H9 (cell line): Measurements from ENCODE around the gene SLC2A1. TPM values are rescaled to one million over a fixed set of nuclear protein-coding genes. Genes with fewer than 3 reads are reported as not detected.
A peak's percentile ranks its signal among the peaks of the same experiment; 100 is the strongest.

Source experiments
- DNase-seq: peaks from one replicate; pipeline ENCODE4 v3.0.0-alpha.2; 2017
- H2AFZ ChIP-seq: one replicate; pipeline ENCODE4 v1.6.1; 2013; ENCODE audit warnings: mild to moderate bottlenecking, low read length, control low read depth, moderate library complexity
- H2AK5ac ChIP-seq: 2 replicates; pipeline ENCODE4 v1.6.1; 2013; ENCODE audit warnings: low read length, control low read depth, mixed read lengths; ENCODE audit not compliant: insufficient read length
- H2BK120ac ChIP-seq: one replicate; pipeline ENCODE4 v1.6.1; 2013; ENCODE audit warnings: low read depth, mild to moderate bottlenecking, low read length, control low read depth, inconsistent platforms; ENCODE audit not compliant: poor library complexity, severe bottlenecking
- H2BK12ac ChIP-seq: 2 replicates; pipeline ENCODE4 v1.6.1; 2013; ENCODE audit warnings: low read length, control low read depth, mixed read lengths, low read depth; ENCODE audit not compliant: insufficient read length
- H2BK15ac ChIP-seq: 2 replicates; pipeline ENCODE4 v1.6.1; 2013; ENCODE audit warnings: low read depth, low read length, control low read depth
- H2BK20ac ChIP-seq: one replicate; pipeline ENCODE4 v1.6.1; 2013; ENCODE audit warnings: low read depth, mild to moderate bottlenecking, low read length, control low read depth, inconsistent platforms; ENCODE audit not compliant: poor library complexity, severe bottlenecking
- H2BK5ac ChIP-seq: 2 replicates; pipeline ENCODE4 v1.6.1; 2013; ENCODE audit warnings: low read length, control low read depth, mixed read lengths; ENCODE audit not compliant: insufficient read length
- H3K14ac ChIP-seq: 2 replicates; pipeline ENCODE4 v1.6.1; 2013; ENCODE audit warnings: low read length, control low read depth; ENCODE audit not compliant: insufficient read depth
- H3K18ac ChIP-seq: 2 replicates; pipeline ENCODE4 v1.6.1; 2013; ENCODE audit warnings: low read depth, mild to moderate bottlenecking, mixed read lengths, low read length, control low read depth; ENCODE audit not compliant: insufficient read length
- H3K23ac ChIP-seq: 2 replicates; pipeline ENCODE4 v1.6.1; 2013; ENCODE audit warnings: low read length, control low read depth, mixed read lengths, low read depth; ENCODE audit not compliant: insufficient read length
- H3K23me2 ChIP-seq: 2 replicates; pipeline ENCODE4 v1.6.1; 2013; ENCODE audit warnings: low read depth, mild to moderate bottlenecking, mixed read lengths, low read length, control low read depth; ENCODE audit not compliant: insufficient read length, poor library complexity, severe bottlenecking
- H3K27ac ChIP-seq: 2 replicates; pipeline ENCODE4 v1.5.1; 2013; ENCODE audit warnings: low read length, control low read depth, mixed read lengths, low read depth; ENCODE audit not compliant: insufficient read length
- H3K27me3 ChIP-seq: 2 replicates; pipeline ENCODE4 v1.6.1; 2013; ENCODE audit warnings: low read length, control low read depth, inconsistent platforms; ENCODE audit not compliant: insufficient read depth
- H3K4ac ChIP-seq: 2 replicates; pipeline ENCODE4 v1.6.1; 2013; ENCODE audit warnings: low read depth, mild to moderate bottlenecking, control low read depth, inconsistent platforms, low read length, moderate library complexity
- H3K4me1 ChIP-seq: 2 replicates; pipeline ENCODE4 v1.6.1; 2013; ENCODE audit warnings: low read length, control low read depth, inconsistent platforms; ENCODE audit not compliant: insufficient read depth
- H3K4me2 ChIP-seq: 2 replicates; pipeline ENCODE4 v1.6.1; 2013; ENCODE audit warnings: low read length, control low read depth, mixed read lengths; ENCODE audit not compliant: insufficient read length, insufficient read depth
- H3K56ac ChIP-seq: 2 replicates; pipeline ENCODE4 v1.6.1; 2013; ENCODE audit warnings: low read depth, mild to moderate bottlenecking, mixed read lengths, low read length, control low read depth; ENCODE audit not compliant: insufficient read length
- H3K79me1 ChIP-seq: 2 replicates; pipeline ENCODE4 v1.6.1; 2013; ENCODE audit warnings: low read depth, mild to moderate bottlenecking, moderate library complexity, low read length, control low read depth, inconsistent platforms; ENCODE audit not compliant: insufficient read depth, poor library complexity, severe bottlenecking
- H3K79me2 ChIP-seq: 2 replicates; pipeline ENCODE4 v1.6.1; 2013; ENCODE audit warnings: low read length, control low read depth, inconsistent platforms; ENCODE audit not compliant: insufficient read depth
- H3K9ac ChIP-seq: 2 replicates; pipeline ENCODE4 v1.6.1; 2013; ENCODE audit warnings: low read length, control low read depth, mixed read lengths; ENCODE audit not compliant: insufficient read length; ENCODE audit errors: extremely low read depth
- H3K9me3 ChIP-seq: one replicate; pipeline ENCODE4 v1.6.1; 2013; ENCODE audit warnings: low read depth, low read length, inconsistent platforms; ENCODE audit not compliant: control insufficient read depth
- H3T11ph ChIP-seq: one replicate; pipeline ENCODE4 v1.6.1; 2013; ENCODE audit warnings: mild to moderate bottlenecking, low read length, control low read depth, inconsistent platforms
- H4K20me1 ChIP-seq: one replicate; pipeline ENCODE4 v1.6.1; 2013; ENCODE audit not compliant: control insufficient read depth, insufficient read length, insufficient read depth
- H4K5ac ChIP-seq: 2 replicates; pipeline ENCODE4 v1.6.1; 2013; ENCODE audit warnings: low read depth, mild to moderate bottlenecking, mixed read lengths, low read length, control low read depth; ENCODE audit not compliant: insufficient read length
- H4K8ac ChIP-seq: replicated peaks from 2 replicates; pipeline ENCODE4 v1.6.1; 2013; ENCODE audit warnings: low read length, control low read depth, mixed read lengths, low read depth; ENCODE audit not compliant: insufficient read length
- H4K91ac ChIP-seq: 2 replicates; pipeline ENCODE4 v1.6.1; 2013; ENCODE audit warnings: low read depth, mild to moderate bottlenecking, moderate library complexity, mixed read lengths, low read length, control low read depth; ENCODE audit not compliant: insufficient read length
- H3K27ac Mint-ChIP-seq, 3 experiments: 2 replicates in 2 of 3; 3 replicates in 1 of 3; pipeline ENCODE4 v1.8.0; 2020 to 2021; ENCODE audit warnings: mixed read lengths in 3 of 3, mild to moderate bottlenecking in 1 of 3, moderate library complexity in 1 of 3
- H3K27me3 Mint-ChIP-seq: 2 replicates; pipeline ENCODE4 v1.8.0; 2021; ENCODE audit warnings: low read depth, mild to moderate bottlenecking, moderate library complexity, mixed read lengths
- H3K36me3 Mint-ChIP-seq, 3 experiments: 2 replicates in 2 of 3; 3 replicates in 1 of 3; pipeline ENCODE4 v1.8.0; 2020 to 2021; ENCODE audit warnings: low read depth in 3 of 3, mixed read lengths in 3 of 3; ENCODE audit not compliant: insufficient read depth in 1 of 3
- H3K4me1 Mint-ChIP-seq, 2 experiments: 2 replicates each; pipeline ENCODE4 v1.8.0; 2020; ENCODE audit warnings: mixed read lengths in 2 of 2
- H3K4me3 Mint-ChIP-seq, 2 experiments: 2 replicates in 1 of 2; 3 replicates in 1 of 2; pipeline ENCODE4 v1.8.0; 2020 to 2021; ENCODE audit warnings: mild to moderate bottlenecking in 2 of 2, mixed read lengths in 2 of 2, moderate library complexity in 1 of 2
- H3K9me3 Mint-ChIP-seq, 2 experiments: 2 replicates in 1 of 2; 3 replicates in 1 of 2; pipeline ENCODE4 v1.8.0; 2020; ENCODE audit warnings: mild to moderate bottlenecking in 2 of 2, mixed read lengths in 2 of 2, moderate library complexity in 1 of 2
- CTCF ChIP-seq: fragments of 200-600 bp; sonication (generic); conservative IDR thresholded peaks from 3 replicates; pipeline ENCODE4 v1.8.0; 2021; ENCODE audit warnings: antibody characterized with exemption, mild to moderate bottlenecking
- WGBS: extraction: QIAGEN DNeasy Blood & Tissue Kit; methylation state at CpG from one replicate; pipeline ENCODE4 v1.1.7; 2013; ENCODE audit warnings: missing lambda C conversion rate, low lambda C conversion rate, mixed read lengths; ENCODE audit not compliant: insufficient read length; ENCODE audit errors: extremely low coverage; 5-methylcytosine and 5-hydroxymethylcytosine counted together
- total RNA-seq: library from RNA; stranded (reverse); gene quantifications from 2 replicates; pipeline ENCODE4 v1.2.1, GENCODE V29; 2021

SLC2A1 gene
- total RNA-seq, 1 experiment from 2014 or later: 186 TPM

GRCh38 chr1:42990757-42991346, 32.2 kb upstream of the SLC2A1 start:
- H3K4me1 ChIP-seq: no peaks in the 10 kb centered on the region
- no peak overlapping the region for H4K5ac ChIP-seq
- H3K79me2 ChIP-seq: no peaks in the 10 kb centered on the region
- Mint-ChIP-seq H3K27ac (peak overlapping the region in 2 of 3 experiments; percentile 2 to 4; a peak in 2 of 7 replicates), H3K27me3 (no peaks in the 10 kb centered on the region), H3K4me3 (no peak overlapping the region), H3K36me3 (no peaks in the 10 kb centered on the region; a peak in 1 of 7 replicates), H3K9me3 (no peaks in the 10 kb centered on the region), H3K4me1 (peaks cover 12 to 26% of the 10 kb centered on the region in 2 experiments)
- H2BK12ac ChIP-seq: no peak overlapping the region
- no peak overlapping the region for H3K18ac ChIP-seq
- H2AK5ac ChIP-seq: no peak overlapping the region
- no peak overlapping the region for H3K14ac ChIP-seq
- TF ChIP-seq CTCF: no peak
- DNase-seq: no peak
- H3K56ac ChIP-seq: no peak overlapping the region
- no peak overlapping the region for H3K4me2 ChIP-seq
- WGBS: no CpG with 5 or more reads among the region's 9 CpGs
- H2BK5ac ChIP-seq: no peak overlapping the region
- no peak overlapping the region for H3K4ac ChIP-seq
- no peak overlapping the region for H3K9ac ChIP-seq
- H3K23ac ChIP-seq: no peak overlapping the region
- no peaks in the 10 kb centered on the region for H4K20me1 ChIP-seq
- H2AFZ ChIP-seq: no peak overlapping the region
- H2BK120ac ChIP-seq: no peak overlapping the region
- no peaks in the 10 kb centered on the region for H3K23me2 ChIP-seq
- no peaks in the 10 kb centered on the region for H3K79me1 ChIP-seq
- no peak overlapping the region for H2BK20ac ChIP-seq
- no peak overlapping the region for H4K8ac ChIP-seq
- no peak overlapping the region for H3T11ph ChIP-seq
- no peak overlapping the region for H3K27ac ChIP-seq
- H4K91ac ChIP-seq: no peak overlapping the region
- no peaks in the 10 kb centered on the region for H3K27me3 ChIP-seq
- H3K9me3 ChIP-seq: no peaks in the 10 kb centered on the region
- no peak overlapping the region for H2BK15ac ChIP-seq
